GM12873 (cell line): ENCODE data around the gene IFIT3.

Experiments
- CTCF ChIP-seq: IDR thresholded peaks from 2 replicates; pipeline ENCODE4 v1.5.1; 2012; ENCODE audit warnings: low read depth, mild to moderate bottlenecking, moderate library complexity, low read length, control low read depth; ENCODE audit not compliant: insufficient read depth; ENCODE audit errors: missing control alignments

IFIT3 gene

GRCh38 chr10:89363729-89364442 is 36.1 kb downstream of the IFIT3 start:
- TF ChIP-seq CTCF = no peak

- no peak for TF ChIP-seq CTCF
These were observed 36.7 kb downstream of the IFIT3 start for GRCh38 chr10:89364531-89364930.

- no peak for TF ChIP-seq CTCF
These were observed 39.7 kb downstream of the IFIT3 start for GRCh38 chr10:89367529-89367928.

GRCh38 chr10:89368129-89368528 is 40.3 kb downstream of the IFIT3 start:
- no peak for TF ChIP-seq CTCF

- peak; percentile 54 for TF ChIP-seq CTCF
These were observed 41.6 kb downstream of the IFIT3 start for GRCh38 chr10:89369156-89370105.

- no peak for TF ChIP-seq CTCF
These were observed 43.3 kb downstream of the IFIT3 start for GRCh38 chr10:89371079-89371478.

- TF ChIP-seq CTCF = no peak
These were observed 44.2 kb downstream of the IFIT3 start for GRCh38 chr10:89371987-89372386.
